ENCODE measurements around the gene PNP. TPM values are rescaled to one million over a fixed set of nuclear protein-coding genes. Genes with fewer than 3 reads are reported as not detected.

PNP gene
- total and polyA plus RNA-seq, 8 donors = 28.5 to 84.8 (median 37.4) TPM

DNA sequence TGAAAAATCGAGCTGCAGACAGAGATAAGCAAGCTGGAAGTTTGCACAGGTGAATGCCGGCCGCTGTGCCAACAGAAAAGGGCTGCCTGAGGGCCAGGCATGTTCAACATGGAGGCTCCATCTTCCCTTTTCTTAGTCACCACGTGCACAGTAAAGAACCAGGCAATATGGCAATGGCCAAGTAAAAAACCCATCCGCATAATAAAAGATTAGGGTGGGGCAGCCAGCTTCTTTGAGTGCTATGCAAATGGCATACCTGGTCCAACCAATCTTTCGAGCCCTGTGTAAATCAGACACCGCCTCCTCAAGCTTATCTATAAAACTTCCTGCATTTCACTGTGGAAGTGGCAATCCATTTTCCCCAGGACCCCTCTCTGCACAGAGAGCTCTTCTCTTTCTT, 16.7 kb downstream of the PNP start:
- DNase-seq = no peak
- no peak for ATAC-seq
- no peak overlapping the region for H3K27ac ChIP-seq
- TF ChIP-seq CTCF (IDR thresholded peaks at IDR 0.05) = no peak
- no peak overlapping the region for H3K4me3 ChIP-seq
- H3K27me3 ChIP-seq = no peaks in the 10 kb centered on the region
- H3K4me1 ChIP-seq = peaks cover 0 to 31% of the 10 kb centered on the region in 2 donors
- intact Hi-C loops (cut with DNase I) = no loop called here
- no peaks in the 10 kb centered on the region for H3K36me3 ChIP-seq
- no peaks in the 10 kb centered on the region for H3K9me3 ChIP-seq

DNA sequence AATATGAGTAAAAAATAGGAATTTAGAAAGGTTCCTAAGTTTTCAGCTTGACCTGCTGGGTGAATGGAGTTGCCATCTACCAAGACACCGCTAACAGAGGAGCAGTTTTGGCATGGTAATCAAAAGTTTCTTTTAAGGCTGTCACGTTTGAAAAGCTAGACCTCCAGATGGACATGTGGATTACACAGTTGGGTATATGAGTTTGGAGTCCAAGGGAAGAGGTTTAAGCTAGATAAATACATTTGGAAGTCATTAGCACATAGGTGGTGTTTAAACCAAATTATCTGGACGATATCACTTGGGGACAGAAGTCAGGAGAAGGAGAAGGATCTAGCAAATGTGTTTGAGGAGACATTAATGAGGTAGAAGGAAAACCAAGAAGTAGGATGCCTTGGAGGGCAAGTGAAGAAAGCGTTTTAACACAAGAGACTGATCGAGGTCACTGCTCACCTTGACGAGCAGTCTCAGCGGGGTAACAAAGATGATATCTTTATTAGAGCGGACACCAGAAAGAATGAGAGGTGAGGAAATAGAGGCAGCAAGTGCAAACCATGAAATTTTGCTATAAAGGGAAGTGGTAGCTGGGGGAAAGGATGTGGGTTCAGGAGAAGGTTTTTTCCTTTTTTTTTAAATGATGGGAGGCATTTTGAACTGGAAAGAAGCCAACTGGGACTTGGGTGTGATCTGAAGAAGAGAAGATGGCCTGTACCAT, 17.6 kb downstream of the PNP start:
- TF ChIP-seq CTCF (IDR thresholded peaks at IDR 0.05) = no peak
- no peak for ATAC-seq
- no peaks in the 10 kb centered on the region for H3K9me3 ChIP-seq
- no peak for DNase-seq
- intact Hi-C loops (cut with DNase I) = no loop called here
- no peaks in the 10 kb centered on the region for H3K36me3 ChIP-seq
- no peaks in the 10 kb centered on the region for H3K27me3 ChIP-seq
- H3K4me1 ChIP-seq = peaks cover 0 to 32% of the 10 kb centered on the region in 2 donors
- no peak overlapping the region for H3K4me3 ChIP-seq
- H3K27ac ChIP-seq = no peak overlapping the region

DNA sequence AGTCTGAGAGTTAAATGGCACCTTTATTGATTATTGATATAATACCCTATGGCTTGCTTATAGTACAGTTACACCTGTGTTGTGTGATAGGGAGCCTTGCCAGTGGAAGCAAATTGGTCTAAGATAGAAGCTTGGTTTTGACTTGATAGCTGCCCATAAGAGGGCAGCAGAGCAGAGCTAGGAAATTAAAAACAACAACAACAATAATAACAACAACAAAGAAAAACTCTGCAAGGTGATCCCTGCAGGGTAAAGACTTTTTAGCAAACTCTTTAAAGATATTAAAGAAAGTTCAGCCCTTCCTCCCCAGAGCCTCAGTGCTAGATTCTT, 18.2 kb downstream of the PNP start:
- no peak for TF ChIP-seq CTCF (IDR thresholded peaks at IDR 0.05)
- Histone ChIP-seq H3K27me3 (no peaks in the 10 kb centered on the region), H3K9me3 (no peaks in the 10 kb centered on the region), H3K36me3 (no peaks in the 10 kb centered on the region), H3K4me1 (peaks cover 0 to 32% of the 10 kb centered on the region in 2 donors), H3K27ac (no peak overlapping the region), H3K4me3 (no peak overlapping the region)
- DNase-seq (no peak), ATAC-seq (no peak)
- intact Hi-C loops (cut with DNase I) = no loop called here

DNA sequence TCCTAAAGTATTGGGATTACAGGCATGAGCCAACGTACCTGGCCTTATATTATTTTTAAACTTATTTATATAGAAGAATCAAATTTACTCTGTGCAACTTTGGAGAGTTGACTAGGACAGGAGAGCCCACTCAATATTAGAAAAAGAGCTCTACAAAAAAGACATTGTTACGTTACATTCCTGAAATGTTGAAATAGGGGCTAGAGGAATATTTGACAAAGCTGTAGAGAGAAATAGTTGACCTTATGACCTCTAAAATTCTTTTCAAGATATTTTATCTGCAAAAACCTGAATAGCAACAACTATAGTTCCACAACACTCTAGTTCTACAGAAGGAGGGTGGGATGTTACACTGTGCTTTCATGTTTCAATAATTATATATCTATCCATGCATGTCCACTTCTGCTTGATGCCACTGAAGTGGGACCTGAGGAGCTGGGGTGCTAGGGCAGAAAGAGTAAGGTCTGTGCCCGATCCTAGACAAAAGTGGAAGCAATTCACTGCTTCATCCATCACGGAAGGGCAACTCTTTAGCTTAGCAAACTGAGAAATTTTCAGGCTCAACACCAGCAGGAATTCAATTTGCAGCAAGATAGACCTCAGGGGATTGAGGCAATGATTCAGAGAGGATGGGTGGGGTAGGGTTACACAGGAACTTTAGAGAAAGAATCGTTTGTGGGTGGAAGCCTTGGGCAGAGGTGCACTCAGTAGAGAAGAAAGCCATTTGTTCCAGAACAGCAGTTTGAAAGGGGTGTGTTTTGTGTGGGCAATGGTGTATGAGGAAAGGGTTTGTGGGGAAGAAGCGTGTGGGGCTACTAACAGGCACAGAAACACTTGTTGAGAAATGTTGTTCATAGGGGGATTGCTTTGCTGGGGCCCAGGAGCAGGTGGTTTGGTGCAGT, 20.1 kb downstream of the PNP start:
- no peak overlapping the region for H3K4me3 ChIP-seq
- DNase-seq (no peak), ATAC-seq (peak; percentile 38)
- no peak overlapping the region for H3K27ac ChIP-seq
- intact Hi-C loops (cut with DNase I) = no loop called here
- no peak for TF ChIP-seq CTCF (IDR thresholded peaks at IDR 0.05)
- no peaks in the 10 kb centered on the region for H3K27me3 ChIP-seq
- no peaks in the 10 kb centered on the region for H3K36me3 ChIP-seq
- no peaks in the 10 kb centered on the region for H3K9me3 ChIP-seq
- peaks cover 0 to 45% of the 10 kb centered on the region in 2 donors for H3K4me1 ChIP-seq

GRCh38 chr14:20490563-20490962, 21.4 kb downstream of the PNP start:
- no peaks in the 10 kb centered on the region for H3K36me3 ChIP-seq
- H3K27me3 ChIP-seq = no peaks in the 10 kb centered on the region
- no peak overlapping the region for H3K4me3 ChIP-seq
- no peaks in the 10 kb centered on the region for H3K9me3 ChIP-seq
- no peak for TF ChIP-seq CTCF (IDR thresholded peaks at IDR 0.05)
- intact Hi-C loops (cut with DNase I) = no loop called here
- no peak for ATAC-seq
- peaks cover 0 to 52% of the 10 kb centered on the region in 2 donors for H3K4me1 ChIP-seq
- DNase-seq = no peak
- H3K27ac ChIP-seq = no peak overlapping the region

Data from left lung (tissue), 10 donors.